ENCODE data around the gene MAML3. TPM values are rescaled to one million over a fixed set of nuclear protein-coding genes. Genes with fewer than 3 reads are reported as not detected.

The MAML3 gene
- total and polyA plus RNA-seq, 2 experiments from 2014 or later = 1.7 to 6.5 TPM

- TF ChIP-seq, protein P1, sequence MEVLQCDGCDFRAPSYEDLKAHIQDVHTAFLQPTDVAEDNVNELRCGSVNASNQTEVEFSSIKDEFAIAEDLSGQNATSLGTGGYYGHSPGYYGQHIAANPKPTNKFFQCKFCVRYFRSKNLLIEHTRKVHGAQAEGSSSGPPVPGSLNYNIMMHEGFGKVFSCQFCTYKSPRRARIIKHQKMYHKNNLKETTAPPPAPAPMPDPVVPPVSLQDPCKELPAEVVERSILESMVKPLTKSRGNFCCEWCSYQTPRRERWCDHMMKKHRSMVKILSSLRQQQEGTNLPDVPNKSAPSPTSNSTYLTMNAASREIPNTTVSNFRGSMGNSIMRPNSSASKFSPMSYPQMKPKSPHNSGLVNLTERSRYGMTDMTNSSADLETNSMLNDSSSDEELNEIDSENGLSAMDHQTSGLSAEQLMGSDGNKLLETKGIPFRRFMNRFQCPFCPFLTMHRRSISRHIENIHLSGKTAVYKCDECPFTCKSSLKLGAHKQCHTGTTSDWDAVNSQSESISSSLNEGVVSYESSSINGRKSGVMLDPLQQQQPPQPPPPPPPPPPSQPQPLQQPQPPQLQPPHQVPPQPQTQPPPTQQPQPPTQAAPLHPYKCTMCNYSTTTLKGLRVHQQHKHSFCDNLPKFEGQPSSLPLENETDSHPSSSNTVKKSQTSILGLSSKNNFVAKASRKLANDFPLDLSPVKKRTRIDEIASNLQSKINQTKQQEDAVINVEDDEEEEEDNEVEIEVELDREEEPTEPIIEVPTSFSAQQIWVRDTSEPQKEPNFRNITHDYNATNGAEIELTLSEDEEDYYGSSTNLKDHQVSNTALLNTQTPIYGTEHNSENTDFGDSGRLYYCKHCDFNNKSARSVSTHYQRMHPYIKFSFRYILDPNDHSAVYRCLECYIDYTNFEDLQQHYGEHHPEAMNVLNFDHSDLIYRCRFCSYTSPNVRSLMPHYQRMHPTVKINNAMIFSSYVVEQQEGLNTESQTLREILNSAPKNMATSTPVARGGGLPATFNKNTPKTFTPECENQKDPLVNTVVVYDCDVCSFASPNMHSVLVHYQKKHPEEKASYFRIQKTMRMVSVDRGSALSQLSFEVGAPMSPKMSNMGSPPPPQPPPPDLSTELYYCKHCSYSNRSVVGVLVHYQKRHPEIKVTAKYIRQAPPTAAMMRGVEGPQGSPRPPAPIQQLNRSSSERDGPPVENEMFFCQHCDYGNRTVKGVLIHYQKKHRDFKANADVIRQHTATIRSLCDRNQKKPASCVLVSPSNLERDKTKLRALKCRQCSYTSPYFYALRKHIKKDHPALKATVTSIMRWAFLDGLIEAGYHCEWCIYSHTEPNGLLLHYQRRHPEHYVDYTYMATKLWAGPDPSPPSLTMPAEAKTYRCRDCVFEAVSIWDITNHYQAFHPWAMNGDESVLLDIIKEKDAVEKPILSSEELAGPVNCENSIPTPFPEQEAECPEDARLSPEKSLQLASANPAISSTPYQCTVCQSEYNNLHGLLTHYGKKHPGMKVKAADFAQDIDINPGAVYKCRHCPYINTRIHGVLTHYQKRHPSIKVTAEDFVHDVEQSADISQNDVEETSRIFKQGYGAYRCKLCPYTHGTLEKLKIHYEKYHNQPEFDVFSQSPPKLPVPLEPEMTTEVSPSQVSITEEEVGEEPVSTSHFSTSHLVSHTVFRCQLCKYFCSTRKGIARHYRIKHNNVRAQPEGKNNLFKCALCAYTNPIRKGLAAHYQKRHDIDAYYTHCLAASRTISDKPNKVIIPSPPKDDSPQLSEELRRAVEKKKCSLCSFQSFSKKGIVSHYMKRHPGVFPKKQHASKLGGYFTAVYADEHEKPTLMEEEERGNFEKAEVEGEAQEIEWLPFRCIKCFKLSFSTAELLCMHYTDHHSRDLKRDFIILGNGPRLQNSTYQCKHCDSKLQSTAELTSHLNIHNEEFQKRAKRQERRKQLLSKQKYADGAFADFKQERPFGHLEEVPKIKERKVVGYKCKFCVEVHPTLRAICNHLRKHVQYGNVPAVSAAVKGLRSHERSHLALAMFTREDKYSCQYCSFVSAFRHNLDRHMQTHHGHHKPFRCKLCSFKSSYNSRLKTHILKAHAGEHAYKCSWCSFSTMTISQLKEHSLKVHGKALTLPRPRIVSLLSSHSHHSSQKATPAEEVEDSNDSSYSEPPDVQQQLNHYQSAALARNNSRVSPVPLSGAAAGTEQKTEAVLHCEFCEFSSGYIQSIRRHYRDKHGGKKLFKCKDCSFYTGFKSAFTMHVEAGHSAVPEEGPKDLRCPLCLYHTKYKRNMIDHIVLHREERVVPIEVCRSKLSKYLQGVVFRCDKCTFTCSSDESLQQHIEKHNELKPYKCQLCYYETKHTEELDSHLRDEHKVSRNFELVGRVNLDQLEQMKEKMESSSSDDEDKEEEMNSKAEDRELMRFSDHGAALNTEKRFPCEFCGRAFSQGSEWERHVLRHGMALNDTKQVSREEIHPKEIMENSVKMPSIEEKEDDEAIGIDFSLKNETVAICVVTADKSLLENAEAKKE (CRISPR knock-in tag; IDR thresholded peaks at IDR 0.05) = no peak
- no peak for TF ChIP-seq EZH2 (IDR thresholded peaks at IDR 0.05; ENCODE audit: low read depth, unreplicated experiment)
- TF ChIP-seq CREB1 (CRISPR knock-in tag; IDR thresholded peaks at IDR 0.05; ENCODE audit: low read depth) = no peak
- no peak for TF ChIP-seq EZH2phosphoT487 (IDR thresholded peaks at IDR 0.05; ENCODE audit: unreplicated experiment)
- TF ChIP-seq, protein P2, sequence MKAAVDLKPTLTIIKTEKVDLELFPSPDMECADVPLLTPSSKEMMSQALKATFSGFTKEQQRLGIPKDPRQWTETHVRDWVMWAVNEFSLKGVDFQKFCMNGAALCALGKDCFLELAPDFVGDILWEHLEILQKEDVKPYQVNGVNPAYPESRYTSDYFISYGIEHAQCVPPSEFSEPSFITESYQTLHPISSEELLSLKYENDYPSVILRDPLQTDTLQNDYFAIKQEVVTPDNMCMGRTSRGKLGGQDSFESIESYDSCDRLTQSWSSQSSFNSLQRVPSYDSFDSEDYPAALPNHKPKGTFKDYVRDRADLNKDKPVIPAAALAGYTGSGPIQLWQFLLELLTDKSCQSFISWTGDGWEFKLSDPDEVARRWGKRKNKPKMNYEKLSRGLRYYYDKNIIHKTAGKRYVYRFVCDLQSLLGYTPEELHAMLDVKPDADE (IDR thresholded peaks at IDR 0.05) = no peak
- no peak for TF ChIP-seq JUNB (IDR thresholded peaks at IDR 0.05; ENCODE audit: unreplicated experiment)
- no peak for TF ChIP-seq STAT1 (IDR thresholded peaks at IDR 0.05; ENCODE audit: unreplicated experiment)
- no peak for TF ChIP-seq POLR2AphosphoS5 (IDR thresholded peaks at IDR 0.05; ENCODE audit: low read depth)
- TF ChIP-seq ZNF331 (CRISPR knock-in tag; IDR thresholded peaks at IDR 0.05; ENCODE audit: low read depth) = no peak
Observed at GRCh38 chr4:139986689-139987501, 167.1 kb downstream of the MAML3 start (continued).
